ENCODE data around the gene GPN3. TPM values are rescaled to one million over a fixed set of nuclear protein-coding genes. Genes with fewer than 3 reads are reported as not detected.
"Not testable (repeated sequence)": the region's sequence is repeated elsewhere in the genome, so short reads cannot be mapped to it uniquely, and the experiment has no call there.

GPN3 gene
- total RNA-seq, 5 donors from 2014 or later (not counting 1 experiment from before 2014, with no cell fraction given): 6.3 to 19.1 (median 13.4) TPM

GRCh38 chr12:110431957-110432587 lies 36.0 kb downstream of the GPN3 start:
- ChIA-PET POLR2A (interaction anchor here in 1 of 2 donors (0.5 to 0.9 kb wide), 2 partner anchors 21 to 332 kb away, joined by 4 to 5 read pairs; no protein-coding TSS in a partner anchor), CTCF (interaction anchor here (0.5 to 2.0 kb wide), 49 partner anchors 8 to 521 kb away, joined by 3 to 64 read pairs (median 5); partner anchors contain the start of genes ARPC3 (in 2 of the 2), ANAPC7 (in 1 of the 2), FAM216A (in 1 of the 2) and GPN3 (in 1 of the 2))
- peaks cover 0 to 4% of the 10 kb centered on the region in 2 experiments for H3K4me1 ChIP-seq (ENCODE audit: control insufficient read depth in 1 of 2, extremely low read depth in 1 of 2, insufficient read depth in 2 of 2, low read length in 2 of 2)
- WGBS (ENCODE audit: insufficient coverage): 73% methylated on average over 2 of the region's 12 CpGs
- H3K27me3 Mint-ChIP-seq: no peaks in the 10 kb centered on the region
- peaks cover 0 to 3% (median 0%) of the 10 kb centered on the region in 3 donors for H3K4me1 Mint-ChIP-seq
- DNase-seq (no peak), ATAC-seq (replicated peaks in 1 of 4) (peak in 1 of 4 experiments; percentile 26)
- peaks cover 0 to 7% of the 10 kb centered on the region in 2 experiments for H3K27me3 ChIP-seq (replicated peaks in 1 of 2; ENCODE audit: control insufficient read depth in 2 of 2, extremely low read depth in 1 of 2, insufficient read depth in 2 of 2, low read length in 1 of 2)
- H3K4me3 Mint-ChIP-seq: peak overlapping the region in 1 of 3 donors; percentile 100
- H3K36me3 Mint-ChIP-seq: peaks cover 16% of the 10 kb centered on the region
- no peaks in the 10 kb centered on the region for H3K9me3 ChIP-seq
- no peak overlapping the region for H3K27ac ChIP-seq (ENCODE audit: low read length)
- H3K27ac Mint-ChIP-seq: no peak overlapping the region
- H3K9me3 Mint-ChIP-seq: no peaks in the 10 kb centered on the region
- peak overlapping the region in 1 of 2 donors; percentile 55 for H3K4me3 ChIP-seq (ENCODE audit: control insufficient read depth in 1 of 2, extremely low read depth in 1 of 2, low read length in 1 of 2)
- peaks cover 0 to 16% of the 10 kb centered on the region in 2 donors for H3K36me3 ChIP-seq (ENCODE audit: control insufficient read depth in 2 of 2, extremely low read depth in 1 of 2, insufficient read depth in 1 of 2, low read length in 1 of 2)

GRCh38 chr12:110429676-110430075 lies 38.4 kb downstream of the GPN3 start:
- ATAC-seq (replicated peaks in 1 of 4); H3K4me3 ChIP-seq (ENCODE audit: control insufficient read depth in 1 of 2, extremely low read depth in 1 of 2, low read length in 1 of 2); H3K9me3 ChIP-seq; DNase-seq; H3K36me3 Mint-ChIP-seq; POLR2A ChIA-PET; H3K27me3 ChIP-seq (replicated peaks in 1 of 2; ENCODE audit: control insufficient read depth in 2 of 2, extremely low read depth in 1 of 2, insufficient read depth in 2 of 2, low read length in 1 of 2); H3K9me3 Mint-ChIP-seq; H3K4me1 Mint-ChIP-seq; CTCF ChIA-PET; H3K27me3 Mint-ChIP-seq; H3K4me1 ChIP-seq (ENCODE audit: control insufficient read depth in 1 of 2, extremely low read depth in 1 of 2, insufficient read depth in 2 of 2, low read length in 2 of 2); H3K36me3 ChIP-seq (ENCODE audit: control insufficient read depth in 2 of 2, extremely low read depth in 1 of 2, insufficient read depth in 1 of 2, low read length in 1 of 2); H3K27ac ChIP-seq (ENCODE audit: low read length); H3K27ac Mint-ChIP-seq; H3K4me3 Mint-ChIP-seq: not testable (repeated sequence)
- WGBS (ENCODE audit: insufficient coverage): 98% methylated on average over 7 of the region's 15 CpGs

DNA sequence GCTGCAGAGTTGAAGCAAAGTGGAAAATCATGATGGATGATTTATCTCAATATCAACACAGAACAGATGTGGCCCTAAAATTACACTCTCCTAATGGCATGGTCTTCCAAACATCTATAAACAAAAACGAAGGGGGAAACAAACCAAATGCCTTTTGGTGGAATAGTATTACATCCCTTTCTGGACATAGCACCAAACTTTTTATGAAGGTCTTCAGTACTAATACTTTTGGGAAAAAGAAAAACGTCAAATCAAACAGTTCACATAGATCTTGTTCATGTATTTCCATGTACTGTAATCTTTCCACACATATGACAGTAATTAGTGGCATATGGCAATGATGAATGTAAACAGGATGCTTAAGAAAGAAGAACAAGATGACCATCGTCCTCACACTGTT lies 41.7 kb downstream of the GPN3 start:
- no peaks in the 10 kb centered on the region for H3K9me3 Mint-ChIP-seq
- H3K4me1 Mint-ChIP-seq: peaks cover 0 to 2% (median 0%) of the 10 kb centered on the region in 3 donors
- Histone ChIP-seq H3K27me3 (replicated peaks in 1 of 2; ENCODE audit: control insufficient read depth in 2 of 2, extremely low read depth in 1 of 2, insufficient read depth in 2 of 2, low read length in 1 of 2) (peaks cover 0 to 7% of the 10 kb centered on the region in 2 experiments), H3K36me3 (ENCODE audit: control insufficient read depth in 2 of 2, extremely low read depth in 1 of 2, insufficient read depth in 1 of 2, low read length in 1 of 2) (no peaks in the 10 kb centered on the region), H3K9me3 (no peaks in the 10 kb centered on the region), H3K4me1 (ENCODE audit: control insufficient read depth in 1 of 2, extremely low read depth in 1 of 2, insufficient read depth in 2 of 2, low read length in 2 of 2) (peaks cover 0 to 4% of the 10 kb centered on the region in 2 experiments), H3K4me3 (ENCODE audit: control insufficient read depth in 1 of 2, extremely low read depth in 1 of 2, low read length in 1 of 2) (no peak overlapping the region), H3K27ac (ENCODE audit: low read length) (no peak overlapping the region)
- H3K27me3 Mint-ChIP-seq: no peaks in the 10 kb centered on the region
- ChIA-PET POLR2A (no interaction called here), CTCF (no interaction called here)
- no peak for ATAC-seq (replicated peaks in 1 of 4)
- H3K36me3 Mint-ChIP-seq: no peaks in the 10 kb centered on the region
- no CpG with 5 or more reads among the region's 3 CpGs for WGBS (ENCODE audit: insufficient coverage)
- H3K4me3 Mint-ChIP-seq: no peak overlapping the region
- no peak overlapping the region for H3K27ac Mint-ChIP-seq
- DNase-seq: no peak

GRCh38 chr12:110424237-110424636 lies 43.8 kb downstream of the GPN3 start:
- no peak for DNase-seq
- Histone ChIP-seq H3K36me3 (ENCODE audit: control insufficient read depth in 2 of 2, extremely low read depth in 1 of 2, insufficient read depth in 1 of 2, low read length in 1 of 2) (no peaks in the 10 kb centered on the region), H3K4me1 (ENCODE audit: control insufficient read depth in 1 of 2, extremely low read depth in 1 of 2, insufficient read depth in 2 of 2, low read length in 2 of 2) (no peaks in the 10 kb centered on the region), H3K4me3 (ENCODE audit: control insufficient read depth in 1 of 2, extremely low read depth in 1 of 2, low read length in 1 of 2) (no peak overlapping the region), H3K27me3 (replicated peaks in 1 of 2; ENCODE audit: control insufficient read depth in 2 of 2, extremely low read depth in 1 of 2, insufficient read depth in 2 of 2, low read length in 1 of 2) (peaks cover 0 to 13% of the 10 kb centered on the region in 2 experiments), H3K9me3 (no peaks in the 10 kb centered on the region), H3K27ac (ENCODE audit: low read length) (no peak overlapping the region)
- Mint-ChIP-seq H3K4me1 (no peaks in the 10 kb centered on the region), H3K27ac (no peak overlapping the region), H3K27me3 (no peaks in the 10 kb centered on the region), H3K9me3 (no peaks in the 10 kb centered on the region), H3K36me3 (no peaks in the 10 kb centered on the region), H3K4me3 (no peak overlapping the region)
- 61% methylated on average over 3 of the region's 3 CpGs for WGBS (ENCODE audit: insufficient coverage)
- CTCF ChIA-PET: interaction anchor here in 1 of 2 donors (0.9 to 2.3 kb wide), 2 partner anchors 26 to 324 kb away, joined by 3 to 5 read pairs; partner anchors contain the start of gene ARPC3
- POLR2A ChIA-PET: no interaction called here
- no peak for ATAC-seq (replicated peaks in 1 of 4)

DNA sequence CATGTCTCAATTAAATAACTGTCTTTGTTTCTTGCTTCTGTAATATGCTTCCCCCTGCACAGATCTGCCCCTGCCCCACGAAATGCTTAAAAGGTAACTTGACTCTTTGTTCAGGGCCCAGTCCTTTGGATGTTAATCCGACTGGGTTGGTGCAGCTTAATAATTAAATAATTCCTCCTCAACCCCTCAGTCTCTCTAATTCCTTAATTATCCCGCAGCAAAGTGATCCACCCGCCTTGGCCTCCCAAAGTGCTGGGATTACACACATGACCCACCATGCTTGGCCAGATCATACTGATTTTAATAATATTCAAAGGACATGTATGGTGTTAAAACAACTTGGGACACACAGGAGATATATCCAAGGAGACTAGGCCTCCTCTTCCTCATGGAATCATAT lies 46.4 kb downstream of the GPN3 start:
- no peaks in the 10 kb centered on the region for H3K36me3 Mint-ChIP-seq
- no peaks in the 10 kb centered on the region for H3K36me3 ChIP-seq (ENCODE audit: control insufficient read depth in 2 of 2, extremely low read depth in 1 of 2, insufficient read depth in 1 of 2, low read length in 1 of 2)
- ChIA-PET POLR2A (no interaction called here), CTCF (interaction anchor here in 1 of 2 donors (1.1 to 1.3 kb wide), 3 partner anchors 10 to 46 kb away, joined by 3 to 5 read pairs (median 3); partner anchors contain the start of gene GPN3)
- no peak overlapping the region for H3K27ac ChIP-seq (ENCODE audit: low read length)
- no peak for ATAC-seq (replicated peaks in 1 of 4)
- no peaks in the 10 kb centered on the region for H3K9me3 Mint-ChIP-seq
- 60% methylated on average over 1 of the region's 4 CpGs for WGBS (ENCODE audit: insufficient coverage)
- H3K27ac Mint-ChIP-seq: no peak overlapping the region
- H3K27me3 ChIP-seq (replicated peaks in 1 of 2; ENCODE audit: control insufficient read depth in 2 of 2, extremely low read depth in 1 of 2, insufficient read depth in 2 of 2, low read length in 1 of 2): peaks cover 0 to 11% of the 10 kb centered on the region in 2 experiments
- DNase-seq: no peak
- no peak overlapping the region for H3K4me3 Mint-ChIP-seq
- H3K9me3 ChIP-seq: no peaks in the 10 kb centered on the region
- no peaks in the 10 kb centered on the region for H3K4me1 Mint-ChIP-seq
- no peaks in the 10 kb centered on the region for H3K27me3 Mint-ChIP-seq
- no peaks in the 10 kb centered on the region for H3K4me1 ChIP-seq (ENCODE audit: control insufficient read depth in 1 of 2, extremely low read depth in 1 of 2, insufficient read depth in 2 of 2, low read length in 2 of 2)
- no peak overlapping the region for H3K4me3 ChIP-seq (ENCODE audit: control insufficient read depth in 1 of 2, extremely low read depth in 1 of 2, low read length in 1 of 2)

DNA sequence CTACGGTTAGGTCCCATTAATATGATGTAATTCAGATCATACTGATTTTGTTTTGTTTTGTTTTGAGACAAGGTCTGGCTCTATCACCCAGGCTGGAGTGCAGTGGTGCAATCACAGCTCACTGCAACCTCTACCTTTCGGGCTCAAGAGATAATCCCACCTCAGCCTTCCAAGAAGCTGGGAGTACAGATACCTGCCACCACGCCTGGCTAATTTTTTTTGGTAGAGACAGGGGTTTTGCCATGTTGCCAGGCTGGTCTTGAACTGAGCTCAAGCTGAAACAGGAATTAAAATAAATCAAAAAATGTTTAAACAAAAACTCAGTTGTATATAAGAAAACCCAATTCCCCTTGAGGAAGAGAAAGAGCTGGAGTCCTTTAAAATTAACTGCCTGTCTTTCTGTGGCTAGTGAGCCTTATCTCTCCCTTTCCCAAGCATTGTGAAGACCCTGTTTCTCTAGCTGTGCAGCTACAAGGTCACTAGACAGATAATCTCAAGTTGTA lies 46.8 kb downstream of the GPN3 start:
- CTCF ChIA-PET: interaction anchor here in 1 of 2 donors (1.2 to 1.3 kb wide), 2 partner anchors 10 to 47 kb away, joined by 3 to 5 read pairs; partner anchors contain the start of gene GPN3
- Mint-ChIP-seq H3K36me3 (no peaks in the 10 kb centered on the region), H3K9me3 (no peaks in the 10 kb centered on the region), H3K27me3 (no peaks in the 10 kb centered on the region), H3K4me3 (no peak overlapping the region), H3K4me1 (no peaks in the 10 kb centered on the region), H3K27ac (no peak overlapping the region)
- no peaks in the 10 kb centered on the region for H3K4me1 ChIP-seq (ENCODE audit: control insufficient read depth in 1 of 2, extremely low read depth in 1 of 2, insufficient read depth in 2 of 2, low read length in 2 of 2)
- ATAC-seq (replicated peaks in 1 of 4): no peak
- H3K36me3 ChIP-seq (ENCODE audit: control insufficient read depth in 2 of 2, extremely low read depth in 1 of 2, insufficient read depth in 1 of 2, low read length in 1 of 2): no peaks in the 10 kb centered on the region
- POLR2A ChIA-PET: no interaction called here
- no peaks in the 10 kb centered on the region for H3K9me3 ChIP-seq
- H3K4me3 ChIP-seq (ENCODE audit: control insufficient read depth in 1 of 2, extremely low read depth in 1 of 2, low read length in 1 of 2): no peak overlapping the region
- H3K27me3 ChIP-seq (replicated peaks in 1 of 2; ENCODE audit: control insufficient read depth in 2 of 2, extremely low read depth in 1 of 2, insufficient read depth in 2 of 2, low read length in 1 of 2): peaks cover 0 to 11% of the 10 kb centered on the region in 2 experiments
- no peak for DNase-seq
- no CpG with 5 or more reads among the region's 3 CpGs for WGBS (ENCODE audit: insufficient coverage)
- no peak overlapping the region for H3K27ac ChIP-seq (ENCODE audit: low read length)

Data from T-cell (primary cell).